Body of pancreas (tissue), 4 donors: ENCODE results near the gene LIMD2. TPM values are rescaled to one million over a fixed set of nuclear protein-coding genes. Genes with fewer than 3 reads are reported as not detected.

ENCODE experiments used
- ATAC-seq: fragments of 150-250 bp; one replicate; pipeline ENCODE4 v1.9.1; 2016
- DNase-seq, 4 donors: peaks; one replicate each; pipeline ENCODE4 v3.0.0-alpha.2; 2019
- H3K27ac ChIP-seq, 4 donors: fragments of 200-600 bp; sonication (generic); 1 replicate in 3 of 4; 2 replicates in 1 of 4; pipeline versions ENCODE4 v1.5.1 to v1.6.1; 2016 to 2019; ENCODE audit warnings: mild to moderate bottlenecking in 1 of 4, mixed read lengths in 1 of 4, moderate library complexity in 1 of 4
- H3K27me3 ChIP-seq, 2 donors: fragments of 200-600 bp; sonication (generic); one replicate each; pipeline ENCODE4 v1.6.0; 2016; ENCODE audit warnings: mild to moderate bottlenecking in 1 of 2
- H3K36me3 ChIP-seq, 2 donors: fragments of 200-600 bp; sonication (generic); replicated peaks in 1 of 2; 2 replicates each; pipeline ENCODE4 v1.5.1; 2016; ENCODE audit warnings: low read depth in 2 of 2; ENCODE audit not compliant: insufficient read depth in 1 of 2
- H3K4me1 ChIP-seq: fragments of 200-600 bp; sonication (generic); one replicate; pipeline ENCODE4 v1.6.0; 2016
- H3K4me3 ChIP-seq, 2 donors: fragments of 200-600 bp; sonication (generic); 1 replicate in 1 of 2; 2 replicates in 1 of 2; pipeline ENCODE4 v1.5.1; 2016 to 2019
- H3K9me3 ChIP-seq, 3 donors: fragments of 200-600 bp; sonication (generic); 1 replicate in 2 of 3; 2 replicates in 1 of 3; pipeline ENCODE4 v1.5.1; 2016
- POLR2A ChIP-seq, 3 donors: fragments of 450-650 bp; IDR thresholded peaks; one replicate each; pipeline ENCODE4 v1.6.1; 2016; ENCODE audit warnings: antibody characterized with exemption in 3 of 3, mild to moderate bottlenecking in 2 of 3
- WGBS, 2 donors: methylation state at CpG; one replicate each; pipeline ENCODE4 v1.1.5; 2017; 5-methylcytosine and 5-hydroxymethylcytosine counted together
- intact Hi-C: fragments of 100-400 bp; cut with DNase I; formaldehyde crosslinking; loops from one replicate; pipeline ENCODE4 v1.15.1; 2023
- total RNA-seq, 2 donors: library from RNA; depleted of rRNA; stranded (reverse); fragments of >200 nt; gene quantifications; one replicate each; pipeline ENCODE4 v1.1.0, GENCODE V29; 2016
- TF ChIP-seq, protein P1 (sequence below), 7 experiments: fragments of 450-650 bp in 4 of 7; fragments of 200-600 bp in 3 of 7; sonication (generic) in 3 of 7; IDR thresholded peaks; one replicate each; pipeline ENCODE4 v1.5.1; 2016 to 2019; ENCODE audit warnings: antibody characterized with exemption in 7 of 7

The LIMD2 gene
- total RNA-seq, 2 donors from 2014 or later: 4.9 to 9.6 TPM

GRCh38 chr17:63705657-63706056 lies 5.7 kb upstream of the LIMD2 start:
- Histone ChIP-seq H3K9me3 (no peaks in the 10 kb centered on the region), H3K27me3 (no peaks in the 10 kb centered on the region), H3K36me3 (peaks cover 0 to 8% of the 10 kb centered on the region in 2 donors), H3K4me1 (peaks cover 19% of the 10 kb centered on the region), H3K27ac (no peak overlapping the region), H3K4me3 (no peak overlapping the region)
- TF ChIP-seq, protein P1, sequence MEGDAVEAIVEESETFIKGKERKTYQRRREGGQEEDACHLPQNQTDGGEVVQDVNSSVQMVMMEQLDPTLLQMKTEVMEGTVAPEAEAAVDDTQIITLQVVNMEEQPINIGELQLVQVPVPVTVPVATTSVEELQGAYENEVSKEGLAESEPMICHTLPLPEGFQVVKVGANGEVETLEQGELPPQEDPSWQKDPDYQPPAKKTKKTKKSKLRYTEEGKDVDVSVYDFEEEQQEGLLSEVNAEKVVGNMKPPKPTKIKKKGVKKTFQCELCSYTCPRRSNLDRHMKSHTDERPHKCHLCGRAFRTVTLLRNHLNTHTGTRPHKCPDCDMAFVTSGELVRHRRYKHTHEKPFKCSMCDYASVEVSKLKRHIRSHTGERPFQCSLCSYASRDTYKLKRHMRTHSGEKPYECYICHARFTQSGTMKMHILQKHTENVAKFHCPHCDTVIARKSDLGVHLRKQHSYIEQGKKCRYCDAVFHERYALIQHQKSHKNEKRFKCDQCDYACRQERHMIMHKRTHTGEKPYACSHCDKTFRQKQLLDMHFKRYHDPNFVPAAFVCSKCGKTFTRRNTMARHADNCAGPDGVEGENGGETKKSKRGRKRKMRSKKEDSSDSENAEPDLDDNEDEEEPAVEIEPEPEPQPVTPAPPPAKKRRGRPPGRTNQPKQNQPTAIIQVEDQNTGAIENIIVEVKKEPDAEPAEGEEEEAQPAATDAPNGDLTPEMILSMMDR (IDR thresholded peaks at IDR 0.05): no peak
- TF ChIP-seq POLR2A (IDR thresholded peaks at IDR 0.05): no peak
- whole genome bisulfite sequencing, 2 donors: 58 to 75% methylated on average over 3 of the region's 3 CpGs
- DNase-seq: no peak
- no peak for ATAC-seq
- intact Hi-C loops: no loop called here

GRCh38 chr17:63704836-63705235 lies 4.9 kb upstream of the LIMD2 start:
- no peaks in the 10 kb centered on the region for H3K27me3 ChIP-seq
- no peak for ATAC-seq
- H3K9me3 ChIP-seq: no peaks in the 10 kb centered on the region
- peaks cover 0 to 5% of the 10 kb centered on the region in 2 donors for H3K36me3 ChIP-seq
- H3K4me3 ChIP-seq: no peak overlapping the region
- intact Hi-C loops: no loop called here
- no peak overlapping the region for H3K27ac ChIP-seq
- WGBS, 2 donors: 88 to 91% methylated on average over 7 to 9 of the region's 9 CpGs
- H3K4me1 ChIP-seq: peaks cover 17% of the 10 kb centered on the region
- no peak for DNase-seq
- TF ChIP-seq POLR2A (IDR thresholded peaks at IDR 0.05): no peak
- TF ChIP-seq, protein P1 (IDR thresholded peaks at IDR 0.05): no peak

GRCh38 chr17:63704259-63704576 lies 4.3 kb upstream of the LIMD2 start:
- TF ChIP-seq, protein P1 (IDR thresholded peaks at IDR 0.05): no peak
- no peak for TF ChIP-seq POLR2A (IDR thresholded peaks at IDR 0.05)
- ATAC-seq (no peak), DNase-seq (no peak)
- peaks cover 14% of the 10 kb centered on the region for H3K4me1 ChIP-seq
- H3K9me3 ChIP-seq: no peaks in the 10 kb centered on the region
- 95 to 98% methylated on average over 6 of the region's 11 CpGs for WGBS, 2 donors
- no peak overlapping the region for H3K27ac ChIP-seq
- H3K4me3 ChIP-seq: no peak overlapping the region
- H3K36me3 ChIP-seq: peaks cover 0 to 4% of the 10 kb centered on the region in 2 donors
- H3K27me3 ChIP-seq: no peaks in the 10 kb centered on the region
- intact Hi-C loops: no loop called here

DNA sequence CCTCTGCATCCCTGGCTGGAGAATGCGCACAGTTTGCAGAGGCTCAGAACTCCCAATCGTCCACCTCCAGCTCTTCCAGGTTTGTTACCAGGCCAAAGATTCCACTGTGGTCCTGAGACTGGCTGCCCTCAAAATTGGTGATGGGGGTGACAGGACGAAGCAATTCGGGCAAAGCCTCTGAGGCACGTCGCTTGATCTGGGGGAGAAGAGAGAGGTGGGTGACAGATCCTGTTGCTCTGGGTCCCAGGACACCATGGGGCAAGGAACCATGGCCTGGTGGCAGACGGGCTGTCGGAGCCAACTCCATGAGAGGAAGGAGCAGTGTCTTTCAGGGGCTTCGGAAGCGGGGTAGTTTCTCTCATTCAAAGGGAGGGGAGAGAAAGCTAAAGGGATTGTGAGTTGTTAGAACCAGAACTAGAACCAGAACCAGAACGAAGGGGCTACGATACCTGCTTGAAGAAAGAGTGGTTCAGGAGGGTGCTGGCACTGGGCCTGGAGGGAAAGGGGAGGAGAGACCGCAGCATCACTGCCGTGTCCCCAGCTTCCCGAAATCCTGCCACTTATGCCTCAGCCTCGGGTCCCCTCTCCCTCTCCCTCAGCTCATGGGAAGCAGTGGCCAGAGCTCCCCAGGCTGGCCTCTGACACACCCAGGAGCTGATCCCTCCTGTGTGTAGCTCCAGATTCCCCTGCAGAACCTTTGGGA lies 3.8 kb upstream of the LIMD2 start:
- Histone ChIP-seq H3K4me3 (no peak overlapping the region), H3K9me3 (no peaks in the 10 kb centered on the region), H3K27ac (no peak overlapping the region), H3K4me1 (peaks cover 18% of the 10 kb centered on the region), H3K27me3 (no peaks in the 10 kb centered on the region), H3K36me3 (peaks cover 0 to 1% of the 10 kb centered on the region in 2 donors)
- no peak for DNase-seq
- ATAC-seq: no peak
- TF ChIP-seq, protein P1 (IDR thresholded peaks at IDR 0.05): no peak
- TF ChIP-seq POLR2A (IDR thresholded peaks at IDR 0.05): no peak
- intact Hi-C loops: no loop called here
- 91 to 92% methylated on average over 15 to 16 of the region's 16 CpGs for WGBS, 2 donors

DNA sequence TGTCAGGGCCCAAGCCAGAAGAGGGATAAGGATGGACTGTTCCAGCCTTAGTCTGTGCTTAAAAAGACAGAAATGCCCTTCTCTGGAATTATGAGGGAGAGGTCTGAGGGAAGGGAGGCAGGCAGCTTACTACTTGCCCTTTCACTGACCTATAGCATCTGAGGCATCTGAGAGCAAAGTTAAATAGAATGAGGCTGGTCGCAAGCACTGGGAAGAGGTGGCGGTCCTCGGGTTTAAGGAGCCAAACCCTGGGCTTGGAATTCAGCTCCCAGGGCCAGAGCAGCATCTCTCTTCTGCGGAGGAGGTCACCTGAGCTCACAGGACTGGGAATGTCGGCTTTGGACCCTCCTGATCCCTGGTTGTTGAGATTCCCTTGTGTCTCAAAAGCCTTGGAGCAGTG lies 3.1 kb upstream of the LIMD2 start:
- WGBS, 2 donors: 81 to 83% methylated on average over 5 of the region's 5 CpGs
- Histone ChIP-seq H3K4me3 (no peak overlapping the region), H3K9me3 (no peaks in the 10 kb centered on the region), H3K27me3 (no peaks in the 10 kb centered on the region), H3K36me3 (peaks cover 0 to 1% of the 10 kb centered on the region in 2 donors), H3K27ac (no peak overlapping the region), H3K4me1 (peaks cover 25% of the 10 kb centered on the region)
- intact Hi-C loops: no loop called here
- ATAC-seq (no peak), DNase-seq (no peak)
- no peak for TF ChIP-seq POLR2A (IDR thresholded peaks at IDR 0.05)
- TF ChIP-seq, protein P1 (IDR thresholded peaks at IDR 0.05): no peak
